Esophagus mucosa (tissue), 1 donor: ENCODE results near the gene FSTL3. TPM values are rescaled to one million over a fixed set of nuclear protein-coding genes. Genes with fewer than 3 reads are reported as not detected.
"Not testable (repeated sequence)": the region's sequence is repeated elsewhere in the genome, so short reads cannot be mapped to it uniquely, and the experiment has no call there.

Experiments
- ATAC-seq: fragments of 200-7000 bp; cut with Tn5 transposase; one replicate; pipeline ENCODE4 v1.9.1; 2020
- total RNA-seq: library from RNA; stranded (reverse); gene quantifications from one replicate; pipeline ENCODE4 v1.2.4, GENCODE V29; 2023
- donor health status: DM: yes; HTN: yes; CAD: no.

FSTL3 gene
- total RNA-seq, 1 donor from 2014 or later = 3.3 TPM

- ATAC-seq = peak; percentile 9
Measured at GRCh38 chr19:661427-662196, 14.6 kb upstream of the FSTL3 start.

GRCh38 chr19:662207-662961 lies 13.8 kb upstream of the FSTL3 start:
- ATAC-seq = peak; percentile 17

- ATAC-seq = peak; percentile 59
Measured at GRCh38 chr19:662962-663681, 13.1 kb upstream of the FSTL3 start, which contains the start of gene RNF126. Gene RNF126 (minus strand): TSS chr19:663214. CDS start chr19:663121, 93 bp downstream.

GRCh38 chr19:663682-664117 lies 12.5 kb upstream of the FSTL3 start:
- no peak for ATAC-seq

- ATAC-seq = no peak
Measured at GRCh38 chr19:664913-665443, 11.2 kb upstream of the FSTL3 start.

GRCh38 chr19:666985-667573 lies 9.1 kb upstream of the FSTL3 start:
- ATAC-seq = not testable (repeated sequence)

- ATAC-seq = not testable (repeated sequence)
Measured at GRCh38 chr19:668675-669434, 7.3 kb upstream of the FSTL3 start.

GRCh38 chr19:670609-671075 lies 5.5 kb upstream of the FSTL3 start:
- no peak for ATAC-seq

GRCh38 chr19:674282-675151 lies 1.7 kb upstream of the FSTL3 start:
- no peak for ATAC-seq

- no peak for ATAC-seq
Measured at GRCh38 chr19:676007-676338, 219 bp upstream of the FSTL3 start.

- ATAC-seq = no peak
Measured at GRCh38 chr19:677201-677600, 1.0 kb downstream of the FSTL3 start.

- no peak for ATAC-seq
Measured at GRCh38 chr19:677601-678436, 1.6 kb downstream of the FSTL3 start.

- ATAC-seq = no peak
Measured at GRCh38 chr19:678791-679388, 2.7 kb downstream of the FSTL3 start.

- ATAC-seq = peak; percentile 1
Measured at GRCh38 chr19:679418-680286, 3.5 kb downstream of the FSTL3 start.

GRCh38 chr19:680287-681028 lies 4.3 kb downstream of the FSTL3 start:
- peak; percentile 93 for ATAC-seq

- ATAC-seq = no peak
Measured at GRCh38 chr19:681029-682019, 5.1 kb downstream of the FSTL3 start.
